H1 (cell line): ENCODE measurements around the gene GABBR1. TPM values are rescaled to one million over a fixed set of nuclear protein-coding genes. Genes with fewer than 3 reads are reported as not detected.

Experiments
- CTCF ChIA-PET: fragments of 300-600 bp; sonication (Branson Sonifier 250); formaldehyde crosslinking; loops from one replicate; lab custom pipeline; 2021; ENCODE audit not compliant: partially characterized antibody; lab: Charles Lee
- POLR2A ChIA-PET: fragments of 300-600 bp; sonication (Branson Sonifier 250); formaldehyde crosslinking; loops from one replicate; lab custom pipeline; 2021; ENCODE audit warnings: inconsistent platforms; ENCODE audit not compliant: partially characterized antibody; lab: Charles Lee
- DNase-seq, 2 experiments: peaks; one replicate each; pipeline versions ENCODE4 v3.0.0 to v3.0.0-alpha.2; 2010 to 2022; ENCODE audit warnings: low spot score in 2 of 2, low read depth in 1 of 2, mixed read lengths in 1 of 2
- FAIRE-seq: peaks from 2 replicates; lab custom pipeline; 2011; peaks lifted over from hg19 to GRCh38; lab: Jason Lieb, UNC
- H2AFZ ChIP-seq: 2 replicates; pipeline ENCODE4 v1.8.1; 2012; ENCODE audit warnings: low read length, inconsistent platforms
- H2AK5ac ChIP-seq: 2 replicates; pipeline ENCODE4 v1.6.1; 2013; ENCODE audit warnings: low read depth, low read length
- H2BK120ac ChIP-seq: replicated peaks from 2 replicates; pipeline ENCODE3; 2013; ENCODE audit warnings: low read depth, low read length, inconsistent platforms
- H2BK12ac ChIP-seq: 2 replicates; pipeline ENCODE4 v1.6.1; 2013; ENCODE audit warnings: low read depth, low read length
- H2BK15ac ChIP-seq: 2 replicates; pipeline ENCODE4 v1.6.1; 2013; ENCODE audit warnings: low read length
- H2BK20ac ChIP-seq: 2 replicates; pipeline ENCODE4 v1.6.1; 2013; ENCODE audit warnings: low read length
- H2BK5ac ChIP-seq: 2 replicates; pipeline ENCODE4 v1.6.1; 2013; ENCODE audit warnings: low read depth, low read length
- H3K14ac ChIP-seq: 2 replicates; pipeline ENCODE4 v1.6.1; 2013; ENCODE audit warnings: inconsistent platforms; ENCODE audit not compliant: insufficient read length
- H3K18ac ChIP-seq: 2 replicates; pipeline ENCODE4 v1.6.1; 2013; ENCODE audit warnings: low read length; ENCODE audit errors: extremely low read depth
- H3K23ac ChIP-seq: 2 replicates; pipeline ENCODE4 v1.6.1; 2013; ENCODE audit warnings: inconsistent platforms; ENCODE audit not compliant: insufficient read length
- H3K23me2 ChIP-seq: 2 replicates; pipeline ENCODE4 v1.6.1; 2013; ENCODE audit warnings: low read depth, low read length
- H3K27ac ChIP-seq: 2 replicates; pipeline ENCODE4 v1.6.1; 2011; ENCODE audit warnings: low read depth, low read length, inconsistent platforms
- H3K27me3 ChIP-seq, 4 experiments: replicated peaks in 1 of 4; 1 replicate in 1 of 4; 2 replicates in 3 of 4; pipeline versions ENCODE4 v1.6.1 to v1.8.1; 2011 to 2013; ENCODE audit warnings: low read length in 3 of 4, mild to moderate bottlenecking in 3 of 4, inconsistent platforms in 2 of 4, mixed read lengths in 2 of 4, moderate library complexity in 1 of 4; ENCODE audit not compliant: control insufficient read depth in 3 of 4, insufficient read depth in 3 of 4; ENCODE audit errors: extremely low read depth in 1 of 4
- H3K36me3 ChIP-seq, 4 experiments: 2 replicates each; pipeline versions ENCODE4 v1.6.1 to v1.8.1; 2011 to 2013; ENCODE audit warnings: mild to moderate bottlenecking in 4 of 4, low read length in 3 of 4, moderate library complexity in 2 of 4, control low read depth in 1 of 4, inconsistent platforms in 1 of 4; ENCODE audit not compliant: insufficient read depth in 4 of 4, control insufficient read depth in 2 of 4
- H3K4ac ChIP-seq: replicated peaks from 2 replicates; pipeline ENCODE3; 2013; ENCODE audit warnings: low read length, low read depth, mixed read lengths, inconsistent platforms; ENCODE audit not compliant: insufficient read length
- H3K4me1 ChIP-seq, 4 experiments: replicated peaks in 1 of 4; 1 replicate in 1 of 4; 2 replicates in 3 of 4; pipeline versions ENCODE4 v1.6.1 to v1.8.1; 2011 to 2013; ENCODE audit warnings: low read length in 3 of 4, inconsistent platforms in 2 of 4, mixed read lengths in 1 of 4; ENCODE audit not compliant: insufficient read depth in 4 of 4, control insufficient read depth in 3 of 4
- H3K4me2 ChIP-seq, 2 experiments: 2 replicates each; pipeline versions ENCODE4 v1.6.1 to v1.8.1; 2011 to 2013; ENCODE audit warnings: low read depth in 2 of 2, low read length in 2 of 2, control low read depth in 1 of 2, inconsistent platforms in 1 of 2, mild to moderate bottlenecking in 1 of 2; ENCODE audit not compliant: insufficient read depth in 1 of 2
- H3K4me3 ChIP-seq, 4 experiments: fragments of 200-600, 300-600 bp in 1 of 4; sonication (generic), shearing (Covaris generic), sonication (Bioruptor Twin) in 1 of 4; 2 replicates each; pipeline versions ENCODE4 v1.5.1 to v1.8.1; 2011 to 2016; ENCODE audit warnings: low read length in 4 of 4, low read depth in 3 of 4, control low read depth in 2 of 4, inconsistent platforms in 2 of 4, mild to moderate bottlenecking in 2 of 4, mixed read lengths in 1 of 4, moderate library complexity in 1 of 4; ENCODE audit not compliant: insufficient read depth in 2 of 4; ENCODE audit errors: extremely low read depth in 1 of 4
- H3K56ac ChIP-seq: replicated peaks from 2 replicates; pipeline ENCODE3; 2013; ENCODE audit warnings: low read depth, mild to moderate bottlenecking, mixed read lengths, low read length, inconsistent platforms; ENCODE audit not compliant: insufficient read length
- H3K79me1 ChIP-seq: 2 replicates; pipeline ENCODE4 v1.6.1; 2013; ENCODE audit warnings: low read depth, low read length, control low read depth
- H3K79me2 ChIP-seq, 2 experiments: 2 replicates each; pipeline versions ENCODE4 v1.6.1 to v1.8.1; 2012 to 2013; ENCODE audit warnings: low read length in 2 of 2, mild to moderate bottlenecking in 2 of 2, inconsistent platforms in 1 of 2; ENCODE audit not compliant: insufficient read depth in 2 of 2, control insufficient read depth in 1 of 2
- H3K9ac ChIP-seq, 4 experiments: replicated peaks in 1 of 4; 1 replicate in 1 of 4; 2 replicates in 3 of 4; pipeline versions ENCODE4 v1.6.1 to v1.8.1; 2011 to 2013; ENCODE audit warnings: low read depth in 3 of 4, low read length in 3 of 4, control low read depth in 2 of 4, mild to moderate bottlenecking in 2 of 4, moderate library complexity in 2 of 4, inconsistent platforms in 1 of 4; ENCODE audit errors: extremely low read depth in 1 of 4
- H3K9me3 ChIP-seq, 2 experiments: 2 replicates each; pipeline versions ENCODE4 v1.6.1 to v1.8.1; 2012 to 2013; ENCODE audit warnings: mild to moderate bottlenecking in 2 of 2, moderate library complexity in 2 of 2, control low read depth in 1 of 2, inconsistent platforms in 1 of 2, low read depth in 1 of 2, low read length in 1 of 2, mixed read lengths in 1 of 2; ENCODE audit not compliant: insufficient read depth in 2 of 2
- H4K20me1 ChIP-seq, 2 experiments: replicated peaks in 1 of 2; 2 replicates each; pipeline versions ENCODE3 to v1.8.1; 2011 to 2013; ENCODE audit warnings: inconsistent platforms in 2 of 2, low read length in 2 of 2, mild to moderate bottlenecking in 1 of 2; ENCODE audit not compliant: insufficient read depth in 2 of 2, control insufficient read depth in 1 of 2
- H4K5ac ChIP-seq: 2 replicates; pipeline ENCODE4 v1.6.1; 2013; ENCODE audit warnings: low read length, low read depth, mixed read lengths, inconsistent platforms; ENCODE audit not compliant: insufficient read length
- H4K8ac ChIP-seq: 2 replicates; pipeline ENCODE4 v1.8.0; 2013; ENCODE audit warnings: mild to moderate bottlenecking, moderate library complexity, low read length, inconsistent platforms; ENCODE audit not compliant: insufficient read depth; ENCODE audit errors: extremely low read depth
- H4K91ac ChIP-seq: replicated peaks from 2 replicates; pipeline ENCODE3; 2013; ENCODE audit warnings: low read length, mixed read lengths, inconsistent platforms; ENCODE audit not compliant: insufficient read length
- RXRA ChIP-seq: IDR thresholded peaks from 2 replicates; pipeline ENCODE4 v1.6.1; 2011; ENCODE audit warnings: low read depth, mild to moderate bottlenecking, low read length, moderate library complexity; ENCODE audit not compliant: insufficient read depth
- TCF12 ChIP-seq: IDR thresholded peaks from 2 replicates; pipeline ENCODE4 v1.6.1; 2011; ENCODE audit warnings: low read depth, mild to moderate bottlenecking, low read length
- WGBS, 2 experiments: shearing (Covaris generic) in 1 of 2; methylation state at CpG; one replicate each; pipeline versions ENCODE4 v1.1.6 to v1.1.7; 2013 to 2015; ENCODE audit warnings: low lambda C conversion rate in 2 of 2, mixed read lengths in 2 of 2, inconsistent platforms in 1 of 2, low coverage in 1 of 2, missing lambda C conversion rate in 1 of 2; ENCODE audit not compliant: insufficient replicate concordance in 2 of 2, insufficient coverage in 1 of 2, insufficient read length in 1 of 2; ENCODE audit errors: extremely low coverage in 1 of 2, missing lambda C conversion rate in 1 of 2; 5-methylcytosine and 5-hydroxymethylcytosine counted together
- polyA plus RNA-seq, 7 experiments: library from polyadenylated mRNA; depleted of rRNA in 3 of 7; stranded (reverse) in 5 of 7; unstranded in 2 of 7; fragments of >200 nt in 5 of 7; fragments of 200-250 nt in 2 of 7; gene quantifications; 1 replicate in 5 of 7; 2 replicates in 1 of 7; 4 replicates in 1 of 7; pipeline versions ENCODE4 v1.2.1 to v1.2.3, GENCODE V29; 2011 to 2013; ENCODE audit warnings: missing spikeins in 2 of 7, mixed read lengths in 2 of 7
- total RNA-seq: library from RNA; stranded (reverse); fragmentation: NEBNext Ultra II Directional; extraction: Animal tissue kit (Norgen Biotek cat#: 25700); gene quantifications from 2 replicates; pipeline ENCODE4 v1.2.1, GENCODE V29; 2021

The GABBR1 gene
- total and polyA plus RNA-seq, 2 of the 8 experiments (the other 6 are each of a cell fraction or from before 2014, with no cell fraction given) = 75.9 to 78.3 TPM

GRCh38 chr6:29626948-29627754 lies 5.8 kb downstream of the GABBR1 start:
- no peak for TF ChIP-seq RXRA
- no peak for TF ChIP-seq TCF12
- H3K9me3 ChIP-seq = no peaks in the 10 kb centered on the region
- CTCF ChIA-PET = interaction anchor here (0.8 to 33.1 kb wide), 6 partner anchors 9 to 251 kb away, joined by 3 to 658 read pairs (median 4); partner anchors contain the start of gene MOG
- no peak for FAIRE-seq
- POLR2A ChIA-PET = interaction anchor here (0.5 to 5.3 kb wide), 13 partner anchors 10 to 232 kb away, joined by 3 to 33 read pairs (median 5); no protein-coding TSS in a partner anchor
- H3K9ac ChIP-seq = peak overlapping the region in 3 of 4 experiments; percentile 50 to 56 (median 51); a peak in 4 of 7 replicates
- H2AK5ac ChIP-seq = no peak overlapping the region
- no peak overlapping the region for H3K4ac ChIP-seq
- H4K5ac ChIP-seq = no peak overlapping the region
- peak overlapping the region; percentile 78 to 93 for H3K4me2 ChIP-seq
- H3K36me3 ChIP-seq = peaks cover 8 to 20% (median 14%) of the 10 kb centered on the region in 4 experiments; a peak in 6 of 8 replicates
- H3K23ac ChIP-seq = no peak overlapping the region
- peak overlapping the region; percentile 57; the same call in 1 of the 2 replicates for H3K18ac ChIP-seq
- no peak overlapping the region for H3K14ac ChIP-seq
- H3K56ac ChIP-seq = no peak overlapping the region
- H3K79me2 ChIP-seq = peaks cover 13 to 71% of the 10 kb centered on the region in 2 experiments
- peaks cover 42% of the 10 kb centered on the region for H3K23me2 ChIP-seq
- H3K27ac ChIP-seq = no peak overlapping the region
- H3K4me3 ChIP-seq = peak overlapping the region; percentile 61 to 92 (median 70)
- no peak overlapping the region for H2BK120ac ChIP-seq
- H3K27me3 ChIP-seq = no peaks in the 10 kb centered on the region
- H2BK5ac ChIP-seq = peak overlapping the region; percentile 78; the same call in 1 of the 2 replicates
- H3K4me1 ChIP-seq = peaks cover 6 to 52% (median 37%) of the 10 kb centered on the region in 4 experiments
- H4K91ac ChIP-seq = no peak overlapping the region
- no peak overlapping the region for H2BK12ac ChIP-seq
- peaks cover 1 to 15% of the 10 kb centered on the region in 2 experiments for H4K20me1 ChIP-seq
- no peak overlapping the region for H2BK20ac ChIP-seq
- H2BK15ac ChIP-seq = no peak overlapping the region
- H4K8ac ChIP-seq = no peak overlapping the region
- H3K79me1 ChIP-seq = peaks cover 10% of the 10 kb centered on the region
- WGBS, 2 experiments = 4% methylated on average over 21 of the region's 31 CpGs; no CpG with 5 or more reads in 1 of the 2 experiments
- no peak for DNase-seq
- H2AFZ ChIP-seq = no peak overlapping the region
